GM12878 (cell line): ENCODE measurements around the gene GJA5. TPM values are rescaled to one million over a fixed set of nuclear protein-coding genes. Genes with fewer than 3 reads are reported as not detected.

Experiments used
- ATAC-seq: fragments of 200-7000 bp; cut with Tn5 transposase; 3 replicates; pipeline ENCODE4 v1.9.1; 2020; ENCODE audit warnings: mild to moderate bottlenecking, moderate library complexity
- BruUV-seq: library from RNA; stranded (reverse); fragments of 400-500 nt; replicated peaks from 2 replicates; lab custom pipeline; 2021; lab: Mats Ljungman, UMichigan
- CTCF ChIA-PET: fragments of 300-600 bp; sonication (Branson Sonifier 250); formaldehyde crosslinking; extraction: SDS; loops from one replicate; lab custom pipeline; 2021; ENCODE audit warnings: inconsistent platforms; lab: Yijun Ruan, JAX
- POLR2A ChIA-PET: fragments of 350-600 bp; formaldehyde crosslinking; extraction: SDS; loops from one replicate; lab custom pipeline; 2021; ENCODE audit warnings: inconsistent platforms; lab: Charles Lee
- RAD21 ChIA-PET: fragments of 300-600 bp; sonication (Branson Sonifier 250); formaldehyde crosslinking; loops from one replicate; lab custom pipeline; 2023; ENCODE audit warnings: antibody characterized with exemption; ENCODE audit not compliant: unreplicated experiment; lab: Charles Lee
- SMC1A ChIA-PET: fragments of 300-600 bp; sonication (Branson Sonifier 250); formaldehyde crosslinking; loops from one replicate; lab custom pipeline; 2023; ENCODE audit not compliant: unreplicated experiment, uncharacterized antibody; lab: Charles Lee
- DNase-seq: peaks from one replicate; pipeline ENCODE4 v3.0.0-alpha.2; 2011; ENCODE audit warnings: low read depth, low spot score
- FAIRE-seq: peaks from 3 replicates; lab custom pipeline; 2011; peaks lifted over from hg19 to GRCh38; lab: Jason Lieb, UNC
- H2AFZ ChIP-seq: 2 replicates; pipeline ENCODE4 v1.6.0; 2011; ENCODE audit warnings: low read depth, low read length, control low read depth; ENCODE audit not compliant: control insufficient read depth
- H3K27ac ChIP-seq: 2 replicates; pipeline ENCODE4 v1.5.1; 2011; ENCODE audit warnings: control low read depth; ENCODE audit not compliant: control insufficient read depth, insufficient read depth
- H3K27me3 ChIP-seq, 2 experiments: replicated peaks in 1 of 2; 2 replicates each; pipeline versions ENCODE4 v1.6.0 to v1.6.1; 2011; ENCODE audit warnings: low read length in 1 of 2; ENCODE audit not compliant: control insufficient read depth in 2 of 2, insufficient read depth in 2 of 2
- H3K36me3 ChIP-seq, 2 experiments: 2 replicates each; pipeline ENCODE4 v1.5.1; 2011; ENCODE audit warnings: low read length in 1 of 2; ENCODE audit not compliant: control insufficient read depth in 2 of 2, insufficient read depth in 2 of 2
- H3K4me1 ChIP-seq: 2 replicates; pipeline ENCODE4 v1.6.1; 2011; ENCODE audit warnings: mild to moderate bottlenecking, low read length, moderate library complexity, mixed read lengths; ENCODE audit not compliant: control insufficient read depth, insufficient read depth
- H3K4me2 ChIP-seq: 2 replicates; pipeline ENCODE4 v1.6.0; 2011; ENCODE audit warnings: control low read depth; ENCODE audit not compliant: control insufficient read depth, insufficient read depth
- H3K4me3 ChIP-seq: fragments of 200-600 bp; sonication (generic); 2 replicates; pipeline ENCODE4 v1.5.1; 2016
- H3K79me2 ChIP-seq: 2 replicates; pipeline ENCODE4 v1.6.0; 2011; ENCODE audit warnings: low read length; ENCODE audit not compliant: control insufficient read depth, insufficient read depth
- H3K9ac ChIP-seq: 2 replicates; pipeline ENCODE4 v1.8.0; 2011; ENCODE audit warnings: low read length, control low read depth, mixed read lengths; ENCODE audit not compliant: control insufficient read depth, insufficient read depth
- H3K9me3 ChIP-seq: replicated peaks from 3 replicates; pipeline ENCODE4 v1.5.1; 2011; ENCODE audit warnings: mild to moderate bottlenecking, low read length; ENCODE audit not compliant: control insufficient read depth, insufficient read depth
- H4K20me1 ChIP-seq: 2 replicates; pipeline ENCODE4 v1.6.0; 2011; ENCODE audit not compliant: control insufficient read depth, insufficient read depth
- BCL11A ChIP-seq: IDR thresholded peaks from 2 replicates; pipeline ENCODE4 v1.6.1; 2011; ENCODE audit warnings: low read depth, low read length
- EED ChIP-seq: sonication (generic); IDR thresholded peaks from 2 replicates; pipeline ENCODE4 v1.6.1; 2016; ENCODE audit warnings: antibody characterized with exemption, low read depth
- ESRRA ChIP-seq: IDR thresholded peaks from 2 replicates; pipeline ENCODE4 v1.6.1; 2012; ENCODE audit warnings: mild to moderate bottlenecking, low read length, improper control_type of control experiment
- FOS ChIP-seq: IDR thresholded peaks from 3 replicates; pipeline ENCODE4 v1.6.1; 2011; ENCODE audit warnings: borderline replicate concordance; ENCODE audit not compliant: insufficient read length; ENCODE audit errors: extremely low read depth
- KLF5 ChIP-seq: fragments of 450-650 bp; IDR thresholded peaks from 2 replicates; pipeline ENCODE4 v1.6.1; 2014; ENCODE audit warnings: mild to moderate bottlenecking; ENCODE audit not compliant: partially characterized antibody
- NR2C2 ChIP-seq: IDR thresholded peaks from 2 replicates; pipeline ENCODE4 v1.6.1; 2011; ENCODE audit warnings: borderline replicate concordance, low read depth; ENCODE audit not compliant: control insufficient read depth, insufficient read length
- POLR2A ChIP-seq: IDR thresholded peaks from 2 replicates; pipeline ENCODE4 v1.6.1; 2011; ENCODE audit warnings: low read depth, mild to moderate bottlenecking, low read length
- SRF ChIP-seq, 2 experiments: IDR thresholded peaks; 2 replicates each; pipeline ENCODE4 v1.6.1; 2011; ENCODE audit warnings: low read depth in 2 of 2, low read length in 2 of 2, mild to moderate bottlenecking in 1 of 2, moderate library complexity in 1 of 2
- STAT3 ChIP-seq: IDR thresholded peaks from 2 replicates; pipeline ENCODE4 v1.6.1; 2011; ENCODE audit warnings: low read depth, low read length, improper control_type of control experiment
- SUPT20H ChIP-seq: IDR thresholded peaks from 2 replicates; pipeline ENCODE4 v1.6.1; 2011; ENCODE audit warnings: low read depth, mild to moderate bottlenecking, low read length, moderate library complexity, borderline replicate concordance; ENCODE audit not compliant: control insufficient read depth
- YY1 ChIP-seq: IDR thresholded peaks from 2 replicates; pipeline ENCODE4 v1.6.1; 2011; ENCODE audit warnings: low read depth, mild to moderate bottlenecking, low read length
- ZBED1 ChIP-seq: IDR thresholded peaks from 2 replicates; pipeline ENCODE4 v1.6.1; 2016; ENCODE audit warnings: borderline replicate concordance
- ZNF217 ChIP-seq: fragments of 450-650 bp; IDR thresholded peaks from 2 replicates; pipeline ENCODE4 v1.6.1; 2017; ENCODE audit warnings: antibody characterized with exemption, mild to moderate bottlenecking
- ZSCAN29 ChIP-seq: fragments of 450-650 bp; IDR thresholded peaks from 2 replicates; pipeline ENCODE4 v1.6.1; 2017; ENCODE audit warnings: mild to moderate bottlenecking, moderate library complexity
- WGBS: methylation state at CpG from one replicate; pipeline ENCODE4 v1.1.6; 2016; ENCODE audit warnings: low lambda C conversion rate; ENCODE audit not compliant: insufficient replicate concordance, insufficient coverage; ENCODE audit errors: missing lambda C conversion rate; 5-methylcytosine and 5-hydroxymethylcytosine counted together
- in situ Hi-C: fragments of 300-500 bp; cut with MboI; formaldehyde crosslinking; loops from 9 replicates; pipeline ENCODE4 v1.14.3; 2018; ENCODE audit warnings: mixed read lengths
- intact Hi-C: fragments of 100-400 bp; cut with micrococcal nuclease; formaldehyde crosslinking; loops from one replicate; pipeline ENCODE4 v1.14.2; 2022; ENCODE audit not compliant: unreplicated experiment
- polyA plus RNA-seq, 11 experiments: library from polyadenylated mRNA; depleted of rRNA in 4 of 11; unstranded in 6 of 11; stranded (reverse) in 5 of 11; fragments of >200 nt; fragmentation: Nextera tagmentation in 4 of 11; fragmentation: Illumina TruSeq in 1 of 11; extraction: Ambion mirVana in 4 of 11; extraction: Trizol in 1 of 11; gene quantifications; 1 replicate in 1 of 11; 2 replicates in 10 of 11; pipeline versions ENCODE4 v1.2.1 to v1.2.3, GENCODE V29; 2011 to 2016; ENCODE audit warnings: inconsistent platforms in 2 of 11, missing spikeins in 2 of 11, low read depth in 1 of 11
- total RNA-seq, 4 experiments: library from RNA; depleted of rRNA in 3 of 4; stranded (reverse); fragments of >200 nt in 3 of 4; fragmentation: Illumina TruSeq in 1 of 4; extraction: Trizol in 1 of 4; gene quantifications; 2 replicates each; pipeline versions ENCODE4 v1.2.1 to v1.2.3, GENCODE V29; 2013 to 2021
- TF ChIP-seq, protein P1 (sequence below): fragments of 150-350 bp; IDR thresholded peaks from 2 replicates; pipeline ENCODE4 v1.6.1; 2014; ENCODE audit warnings: mild to moderate bottlenecking, low read depth, low read length
- TF ChIP-seq, protein P2 (sequence below): fragments of 450-650 bp; conservative IDR thresholded peaks from 2 replicates; pipeline ENCODE4 v1.6.1; 2017; ENCODE audit warnings: mild to moderate bottlenecking, moderate library complexity
- TF ChIP-seq, protein P3 (sequence below): fragments of 450-650 bp; formaldehyde crosslinking; IDR thresholded peaks from 2 replicates; pipeline ENCODE4 v1.4.0; 2022; ENCODE audit warnings: mild to moderate bottlenecking, moderate library complexity
- TF ChIP-seq, protein P4 (sequence below): IDR thresholded peaks from 2 replicates; pipeline ENCODE4 v1.6.1; 2012; ENCODE audit warnings: low read depth, low read length, improper control_type of control experiment

The GJA5 gene
- total and polyA plus RNA-seq, 10 of the 15 experiments (the other 5 are each of a cell fraction or from before 2014, with no cell fraction given), result not detected

DNA sequence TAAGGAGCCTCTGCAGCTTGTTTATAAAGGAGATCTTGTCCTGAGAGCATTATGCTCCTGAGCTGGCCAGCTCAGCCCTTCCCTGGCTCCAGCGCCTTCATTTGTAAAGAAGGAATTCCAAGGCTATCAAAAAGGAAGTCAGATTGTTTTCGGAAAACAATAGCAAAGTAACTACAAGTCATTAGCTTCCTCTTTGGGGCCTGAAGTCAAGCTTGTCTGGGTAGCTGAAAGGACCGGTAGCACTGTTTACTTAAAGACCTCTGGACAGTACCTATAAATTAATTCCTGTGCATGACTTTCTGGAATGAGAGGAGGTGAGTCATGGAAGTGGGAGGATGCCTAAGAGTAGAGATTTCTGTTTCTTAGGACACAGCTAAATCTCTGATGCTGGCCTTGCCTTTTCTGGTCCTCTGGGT is 20.7 kb upstream of the GJA5 start (continued):
- TF ChIP-seq, protein P1, sequence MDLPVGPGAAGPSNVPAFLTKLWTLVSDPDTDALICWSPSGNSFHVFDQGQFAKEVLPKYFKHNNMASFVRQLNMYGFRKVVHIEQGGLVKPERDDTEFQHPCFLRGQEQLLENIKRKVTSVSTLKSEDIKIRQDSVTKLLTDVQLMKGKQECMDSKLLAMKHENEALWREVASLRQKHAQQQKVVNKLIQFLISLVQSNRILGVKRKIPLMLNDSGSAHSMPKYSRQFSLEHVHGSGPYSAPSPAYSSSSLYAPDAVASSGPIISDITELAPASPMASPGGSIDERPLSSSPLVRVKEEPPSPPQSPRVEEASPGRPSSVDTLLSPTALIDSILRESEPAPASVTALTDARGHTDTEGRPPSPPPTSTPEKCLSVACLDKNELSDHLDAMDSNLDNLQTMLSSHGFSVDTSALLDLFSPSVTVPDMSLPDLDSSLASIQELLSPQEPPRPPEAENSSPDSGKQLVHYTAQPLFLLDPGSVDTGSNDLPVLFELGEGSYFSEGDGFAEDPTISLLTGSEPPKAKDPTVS, result no peak
- TF ChIP-seq POLR2A (no peak), BCL11A (no peak)
- TF ChIP-seq, all 136 proteins: peak for 0

DNA sequence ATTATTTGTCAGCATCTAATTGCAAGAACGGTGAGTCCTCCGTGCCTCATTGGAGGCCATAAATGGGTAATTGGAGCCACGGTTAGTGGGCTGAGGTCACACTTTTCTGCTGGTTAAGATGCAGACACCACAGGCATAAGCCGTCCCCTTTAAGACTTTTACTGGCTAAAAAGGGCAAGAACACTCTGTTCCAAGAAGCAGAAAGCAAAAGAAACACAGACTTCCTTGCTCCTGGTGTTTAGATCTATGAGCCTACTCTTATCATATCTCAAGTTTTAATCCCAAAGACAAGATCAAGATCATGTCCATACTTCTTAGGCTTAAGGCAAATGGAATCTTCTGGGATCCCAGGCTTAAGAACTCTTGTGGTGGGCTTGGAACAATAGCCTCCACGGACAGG is 17.3 kb upstream of the GJA5 start:
- ChIA-PET RAD21 (no interaction called here), POLR2A (no interaction called here), CTCF (no interaction called here), SMC1A (no interaction called here)
- ATAC-seq, result no peak
- DNase-seq, result no peak
- Histone ChIP-seq H3K27ac (no peak overlapping the region), H4K20me1 (no peaks in the 10 kb centered on the region), H3K9me3 (no peaks in the 10 kb centered on the region), H3K27me3 (peaks cover 2 to 6% of the 10 kb centered on the region in 2 experiments; a peak in 2 of 4 replicates), H3K4me3 (no peak overlapping the region), H3K79me2 (no peaks in the 10 kb centered on the region), H3K4me2 (no peak overlapping the region), H3K4me1 (no peaks in the 10 kb centered on the region), H3K36me3 (no peaks in the 10 kb centered on the region), H3K9ac (no peak overlapping the region), H2AFZ (no peak overlapping the region)
- BruUV-seq, result no TSS peak
- intact Hi-C loops (no loop called here), in situ Hi-C loops (no loop called here)
- no peak for FAIRE-seq
- 21% methylated on average over 5 of the region's 5 CpGs for WGBS
- TF ChIP-seq NR2C2 (no peak), EED (no peak), ZNF217 (no peak), STAT3 (no peak), SRF (IDR thresholded peaks at IDR 0.05; ENCODE audit: low read depth in 2 of 2, low read length in 2 of 2) (no peak), YY1 (no peak), ESRRA (no peak), KLF5 (no peak), FOS (no peak), ZBED1 (no peak), ZSCAN29 (no peak), SUPT20H (no peak)
- TF ChIP-seq, protein P2, sequence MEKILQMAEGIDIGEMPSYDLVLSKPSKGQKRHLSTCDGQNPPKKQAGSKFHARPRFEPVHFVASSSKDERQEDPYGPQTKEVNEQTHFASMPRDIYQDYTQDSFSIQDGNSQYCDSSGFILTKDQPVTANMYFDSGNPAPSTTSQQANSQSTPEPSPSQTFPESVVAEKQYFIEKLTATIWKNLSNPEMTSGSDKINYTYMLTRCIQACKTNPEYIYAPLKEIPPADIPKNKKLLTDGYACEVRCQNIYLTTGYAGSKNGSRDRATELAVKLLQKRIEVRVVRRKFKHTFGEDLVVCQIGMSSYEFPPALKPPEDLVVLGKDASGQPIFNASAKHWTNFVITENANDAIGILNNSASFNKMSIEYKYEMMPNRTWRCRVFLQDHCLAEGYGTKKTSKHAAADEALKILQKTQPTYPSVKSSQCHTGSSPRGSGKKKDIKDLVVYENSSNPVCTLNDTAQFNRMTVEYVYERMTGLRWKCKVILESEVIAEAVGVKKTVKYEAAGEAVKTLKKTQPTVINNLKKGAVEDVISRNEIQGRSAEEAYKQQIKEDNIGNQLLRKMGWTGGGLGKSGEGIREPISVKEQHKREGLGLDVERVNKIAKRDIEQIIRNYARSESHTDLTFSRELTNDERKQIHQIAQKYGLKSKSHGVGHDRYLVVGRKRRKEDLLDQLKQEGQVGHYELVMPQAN, result no peak
- TF ChIP-seq, protein P3, sequence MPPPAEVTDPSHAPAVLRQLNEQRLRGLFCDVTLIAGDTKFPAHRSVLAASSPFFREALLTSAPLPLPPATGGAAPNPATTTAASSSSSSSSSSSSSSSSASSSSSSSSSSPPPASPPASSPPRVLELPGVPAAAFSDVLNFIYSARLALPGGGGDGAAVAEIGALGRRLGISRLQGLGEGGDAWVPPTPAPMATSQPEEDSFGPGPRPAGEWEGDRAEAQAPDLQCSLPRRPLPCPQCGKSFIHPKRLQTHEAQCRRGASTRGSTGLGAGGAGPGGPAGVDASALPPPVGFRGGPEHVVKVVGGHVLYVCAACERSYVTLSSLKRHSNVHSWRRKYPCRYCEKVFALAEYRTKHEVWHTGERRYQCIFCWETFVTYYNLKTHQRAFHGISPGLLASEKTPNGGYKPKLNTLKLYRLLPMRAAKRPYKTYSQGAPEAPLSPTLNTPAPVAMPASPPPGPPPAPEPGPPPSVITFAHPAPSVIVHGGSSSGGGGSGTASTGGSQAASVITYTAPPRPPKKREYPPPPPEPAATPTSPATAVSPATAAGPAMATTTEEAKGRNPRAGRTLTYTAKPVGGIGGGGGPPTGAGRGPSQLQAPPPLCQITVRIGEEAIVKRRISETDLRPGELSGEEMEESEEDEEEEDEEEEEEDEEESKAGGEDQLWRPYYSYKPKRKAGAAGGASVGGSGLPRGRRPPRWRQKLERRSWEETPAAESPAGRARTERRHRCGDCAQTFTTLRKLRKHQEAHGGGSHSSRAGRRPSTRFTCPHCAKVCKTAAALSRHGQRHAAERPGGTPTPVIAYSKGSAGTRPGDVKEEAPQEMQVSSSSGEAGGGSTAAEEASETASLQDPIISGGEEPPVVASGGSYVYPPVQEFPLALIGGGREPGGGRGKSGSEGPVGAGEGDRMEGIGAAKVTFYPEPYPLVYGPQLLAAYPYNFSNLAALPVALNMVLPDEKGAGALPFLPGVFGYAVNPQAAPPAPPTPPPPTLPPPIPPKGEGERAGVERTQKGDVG, result no peak
- TF ChIP-seq, protein P4, sequence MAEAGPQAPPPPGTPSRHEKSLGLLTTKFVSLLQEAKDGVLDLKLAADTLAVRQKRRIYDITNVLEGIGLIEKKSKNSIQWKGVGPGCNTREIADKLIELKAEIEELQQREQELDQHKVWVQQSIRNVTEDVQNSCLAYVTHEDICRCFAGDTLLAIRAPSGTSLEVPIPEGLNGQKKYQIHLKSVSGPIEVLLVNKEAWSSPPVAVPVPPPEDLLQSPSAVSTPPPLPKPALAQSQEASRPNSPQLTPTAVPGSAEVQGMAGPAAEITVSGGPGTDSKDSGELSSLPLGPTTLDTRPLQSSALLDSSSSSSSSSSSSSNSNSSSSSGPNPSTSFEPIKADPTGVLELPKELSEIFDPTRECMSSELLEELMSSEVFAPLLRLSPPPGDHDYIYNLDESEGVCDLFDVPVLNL, result no peak
